ENCODE measurements around the gene ABR. TPM values are rescaled to one million over a fixed set of nuclear protein-coding genes. Genes with fewer than 3 reads are reported as not detected.

The ABR gene
- total RNA-seq, 5 donors from 2014 or later (not counting 1 experiment from before 2014, with no cell fraction given) = 89.4 to 165 (median 125) TPM

DNA sequence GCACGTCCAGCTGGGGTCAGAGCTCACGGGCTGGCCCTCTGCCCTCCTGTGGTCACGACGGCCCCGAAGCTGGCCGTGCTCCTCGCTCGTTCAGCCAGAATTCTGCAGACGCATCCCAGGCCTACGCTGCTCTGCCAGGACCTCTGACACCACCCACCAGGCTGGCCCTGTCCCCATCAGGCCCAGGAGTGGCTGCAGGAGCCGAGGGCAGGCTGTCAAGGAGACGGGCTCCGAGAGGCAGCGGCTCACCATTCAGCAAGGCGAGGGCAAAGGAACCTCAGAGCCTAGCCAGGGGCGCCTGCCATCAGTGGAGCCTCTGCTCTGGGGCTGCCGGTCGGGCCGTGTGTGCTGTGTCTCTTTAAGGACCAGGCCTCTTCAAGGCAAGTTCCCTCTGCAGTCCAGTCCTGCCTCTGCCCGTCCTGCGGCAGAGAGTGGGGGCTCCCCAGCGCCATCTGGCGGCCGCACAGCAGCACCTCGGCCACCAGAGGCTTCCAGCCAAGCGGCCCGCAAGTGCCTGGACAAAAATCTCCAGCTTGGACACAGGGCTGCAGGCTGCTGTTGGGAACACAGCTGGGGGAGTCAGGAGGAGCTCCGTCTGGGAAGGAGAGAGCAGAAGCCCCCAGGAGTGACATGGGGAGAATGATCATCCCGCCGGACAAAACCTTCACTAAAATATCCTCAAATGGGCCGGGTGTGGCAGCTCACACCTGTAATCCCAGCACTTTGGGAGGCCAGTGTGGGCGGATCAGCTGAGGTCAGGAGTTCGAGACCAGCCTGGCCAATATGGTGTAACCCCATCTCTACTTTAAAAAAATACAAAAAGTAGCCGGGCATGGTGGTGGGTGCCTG is 7.4 kb upstream of the ABR start:
- peak; percentile 87 to 93 (median 90) for ATAC-seq (replicated peaks in 1 of 4)
- Histone ChIP-seq H3K9me3 (no peaks in the 10 kb centered on the region), H3K27me3 (replicated peaks in 1 of 2; ENCODE audit: control insufficient read depth in 2 of 2, extremely low read depth in 1 of 2, insufficient read depth in 2 of 2, low read length in 1 of 2) (peaks cover 0 to 28% of the 10 kb centered on the region in 2 experiments), H3K36me3 (ENCODE audit: control insufficient read depth in 2 of 2, extremely low read depth in 1 of 2, insufficient read depth in 1 of 2, low read length in 1 of 2) (no peaks in the 10 kb centered on the region), H3K4me1 (ENCODE audit: control insufficient read depth in 1 of 2, extremely low read depth in 1 of 2, insufficient read depth in 2 of 2, low read length in 2 of 2) (peaks cover 0 to 19% of the 10 kb centered on the region in 2 experiments), H3K27ac (ENCODE audit: low read length) (no peak overlapping the region), H3K4me3 (ENCODE audit: control insufficient read depth in 1 of 2, extremely low read depth in 1 of 2, low read length in 1 of 2) (no peak overlapping the region)
- no peaks in the 10 kb centered on the region for H3K9me3 Mint-ChIP-seq
- H3K27me3 Mint-ChIP-seq = peaks cover 0 to 9% of the 10 kb centered on the region in 2 donors
- DNase-seq = peak; percentile 32 to 86 (median 63)
- POLR2A ChIA-PET = interaction anchor here in 1 of 2 donors (0.6 kb wide), 1 partner anchor 45 kb away, joined by 3 read pairs; no protein-coding TSS in a partner anchor
- no peak overlapping the region for H3K4me3 Mint-ChIP-seq
- H3K27ac Mint-ChIP-seq = no peak overlapping the region
- CTCF ChIA-PET = interaction anchor here (0.6 to 1.8 kb wide), 3 partner anchors 25 to 65 kb away, joined by 3 to 13 read pairs (median 5); no protein-coding TSS in a partner anchor
- WGBS (ENCODE audit: insufficient coverage) = 55% methylated on average over 29 of the region's 34 CpGs
- H3K36me3 Mint-ChIP-seq = no peaks in the 10 kb centered on the region
- H3K4me1 Mint-ChIP-seq = peaks cover 0 to 14% (median 11%) of the 10 kb centered on the region in 3 donors

DNA sequence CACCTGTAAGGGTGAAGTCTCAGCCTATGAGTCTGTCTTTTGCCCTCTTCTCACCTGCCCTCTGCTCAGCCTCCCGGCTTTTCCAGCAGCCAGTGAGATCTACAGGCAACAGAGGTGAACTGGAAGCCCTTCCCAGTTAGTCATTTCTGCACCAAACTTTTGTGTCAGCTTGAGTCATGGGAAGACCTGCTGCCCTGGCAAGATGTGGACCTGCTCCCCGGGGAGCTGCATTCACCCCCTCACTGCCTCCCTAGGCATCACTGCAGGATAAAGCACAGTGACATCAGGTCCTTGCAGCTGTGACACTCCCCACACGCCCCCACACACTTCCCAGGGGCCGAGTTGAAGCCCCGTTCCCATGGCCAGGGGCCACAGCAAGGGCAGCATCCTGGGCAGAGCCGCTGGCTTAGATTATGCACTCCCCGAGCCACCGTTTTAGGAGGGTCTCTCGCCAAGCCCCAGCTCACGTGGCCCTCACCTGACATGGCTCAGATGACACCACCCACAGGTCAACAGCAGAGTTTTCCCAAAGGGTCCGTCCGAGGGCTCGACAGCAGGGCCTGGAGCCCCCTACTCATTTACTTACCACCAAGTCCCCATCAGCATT is 6.5 kb upstream of the ABR start:
- H3K4me3 Mint-ChIP-seq = no peak overlapping the region
- Histone ChIP-seq H3K27me3 (replicated peaks in 1 of 2; ENCODE audit: control insufficient read depth in 2 of 2, extremely low read depth in 1 of 2, insufficient read depth in 2 of 2, low read length in 1 of 2) (peaks cover 0 to 28% of the 10 kb centered on the region in 2 experiments), H3K36me3 (ENCODE audit: control insufficient read depth in 2 of 2, extremely low read depth in 1 of 2, insufficient read depth in 1 of 2, low read length in 1 of 2) (no peaks in the 10 kb centered on the region), H3K9me3 (no peaks in the 10 kb centered on the region), H3K4me3 (ENCODE audit: control insufficient read depth in 1 of 2, extremely low read depth in 1 of 2, low read length in 1 of 2) (no peak overlapping the region), H3K4me1 (ENCODE audit: control insufficient read depth in 1 of 2, extremely low read depth in 1 of 2, insufficient read depth in 2 of 2, low read length in 2 of 2) (peaks cover 0 to 19% of the 10 kb centered on the region in 2 experiments), H3K27ac (ENCODE audit: low read length) (no peak overlapping the region)
- DNase-seq (no peak), ATAC-seq (replicated peaks in 1 of 4) (no peak)
- no peaks in the 10 kb centered on the region for H3K9me3 Mint-ChIP-seq
- H3K27me3 Mint-ChIP-seq = peaks cover 0 to 9% of the 10 kb centered on the region in 2 donors
- WGBS (ENCODE audit: insufficient coverage) = 75% methylated on average over 12 of the region's 13 CpGs
- ChIA-PET POLR2A (interaction anchor here in 1 of 2 donors (0.5 to 0.6 kb wide), 2 partner anchors 46 to 54 kb away, joined by 3 to 4 read pairs; no protein-coding TSS in a partner anchor), CTCF (interaction anchor here (0.6 to 0.7 kb wide), 2 partner anchors 26 to 82 kb away, joined by 3 to 5 read pairs; no protein-coding TSS in a partner anchor)
- H3K27ac Mint-ChIP-seq = no peak overlapping the region
- peaks cover 0 to 18% (median 14%) of the 10 kb centered on the region in 3 donors for H3K4me1 Mint-ChIP-seq
- H3K36me3 Mint-ChIP-seq = no peaks in the 10 kb centered on the region

DNA sequence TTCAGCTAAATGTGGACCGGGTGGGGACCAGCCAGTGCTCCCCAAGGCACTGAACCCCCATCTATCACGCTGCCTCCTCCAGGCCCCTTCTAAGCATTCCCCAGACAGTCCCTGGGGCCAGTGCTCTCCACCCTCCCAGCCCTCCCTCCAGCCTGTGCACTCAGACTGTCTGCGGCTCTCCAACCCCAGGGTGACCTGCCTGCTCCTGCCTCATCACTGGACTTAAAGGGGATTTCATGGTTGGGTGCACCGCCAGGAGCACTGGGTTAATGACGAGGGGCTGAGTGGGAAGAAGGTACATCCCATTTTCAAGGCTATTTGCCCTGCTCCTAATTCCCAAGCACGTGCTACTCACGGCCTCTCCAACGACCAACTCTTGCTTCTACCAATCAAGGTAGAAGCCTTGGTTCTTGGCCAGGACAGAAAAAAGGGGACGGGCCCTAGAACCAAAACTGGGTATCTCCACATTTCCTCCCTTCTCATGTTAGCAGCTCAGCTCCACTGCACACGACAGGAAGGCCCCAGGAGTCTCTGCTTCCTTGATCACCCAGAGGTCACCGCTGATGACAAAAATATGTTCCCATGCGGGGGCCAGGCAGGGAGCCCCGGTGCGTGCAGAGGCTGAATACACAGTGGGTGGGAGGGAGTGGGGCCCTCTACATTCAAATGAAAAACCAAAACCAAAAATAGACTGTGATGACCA is 3.5 kb upstream of the ABR start:
- no peak overlapping the region for H3K27ac Mint-ChIP-seq
- H3K4me1 Mint-ChIP-seq = peaks cover 0 to 26% (median 17%) of the 10 kb centered on the region in 3 donors
- H3K27ac ChIP-seq (ENCODE audit: low read length) = no peak overlapping the region
- peaks cover 0 to 39% of the 10 kb centered on the region in 2 experiments for H3K4me1 ChIP-seq (ENCODE audit: control insufficient read depth in 1 of 2, extremely low read depth in 1 of 2, insufficient read depth in 2 of 2, low read length in 2 of 2)
- no peak overlapping the region for H3K4me3 ChIP-seq (ENCODE audit: control insufficient read depth in 1 of 2, extremely low read depth in 1 of 2, low read length in 1 of 2)
- H3K36me3 Mint-ChIP-seq = no peaks in the 10 kb centered on the region
- no peaks in the 10 kb centered on the region for H3K9me3 ChIP-seq
- WGBS (ENCODE audit: insufficient coverage) = 47% methylated on average over 6 of the region's 14 CpGs
- no peak overlapping the region for H3K4me3 Mint-ChIP-seq
- peaks cover 0 to 3% of the 10 kb centered on the region in 2 donors for H3K27me3 Mint-ChIP-seq
- no peaks in the 10 kb centered on the region for H3K36me3 ChIP-seq (ENCODE audit: control insufficient read depth in 2 of 2, extremely low read depth in 1 of 2, insufficient read depth in 1 of 2, low read length in 1 of 2)
- POLR2A ChIA-PET = no interaction called here
- DNase-seq (no peak), ATAC-seq (replicated peaks in 1 of 4) (no peak)
- no peaks in the 10 kb centered on the region for H3K9me3 Mint-ChIP-seq
- CTCF ChIA-PET = interaction anchor here in 1 of 2 donors (0.5 kb wide), 1 partner anchor 15 kb away, joined by 3 read pairs; no protein-coding TSS in a partner anchor
- H3K27me3 ChIP-seq (replicated peaks in 1 of 2; ENCODE audit: control insufficient read depth in 2 of 2, extremely low read depth in 1 of 2, insufficient read depth in 2 of 2, low read length in 1 of 2) = peaks cover 0 to 31% of the 10 kb centered on the region in 2 experiments

DNA sequence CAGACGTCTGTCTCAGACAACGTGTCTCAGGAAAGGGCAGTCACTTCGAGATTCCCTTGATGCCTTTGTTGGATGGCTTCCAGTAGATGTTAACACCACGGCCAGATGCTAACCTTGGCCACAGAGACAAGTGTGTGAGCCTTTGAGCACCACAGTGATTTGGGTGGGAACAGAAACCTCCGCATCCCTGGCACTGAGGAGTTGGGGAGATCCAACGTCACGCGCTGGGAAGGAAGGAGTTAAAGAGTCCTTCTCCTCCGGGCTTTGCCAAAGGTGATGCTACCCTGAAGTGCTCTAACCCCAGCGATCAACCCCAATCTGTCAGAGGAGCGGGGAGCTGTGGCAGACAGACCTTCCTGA is 3.0 kb upstream of the ABR start:
- no peak for ATAC-seq (replicated peaks in 1 of 4)
- POLR2A ChIA-PET = no interaction called here
- Mint-ChIP-seq H3K36me3 (no peaks in the 10 kb centered on the region), H3K27ac (no peak overlapping the region), H3K4me1 (peaks cover 0 to 29% (median 18%) of the 10 kb centered on the region in 3 donors), H3K4me3 (no peak overlapping the region), H3K27me3 (peaks cover 0 to 3% of the 10 kb centered on the region in 2 donors), H3K9me3 (no peaks in the 10 kb centered on the region)
- H3K27me3 ChIP-seq (replicated peaks in 1 of 2; ENCODE audit: control insufficient read depth in 2 of 2, extremely low read depth in 1 of 2, insufficient read depth in 2 of 2, low read length in 1 of 2) = peaks cover 0 to 26% of the 10 kb centered on the region in 2 experiments
- DNase-seq = no peak
- peaks cover 0 to 40% of the 10 kb centered on the region in 2 experiments for H3K4me1 ChIP-seq (ENCODE audit: control insufficient read depth in 1 of 2, extremely low read depth in 1 of 2, insufficient read depth in 2 of 2, low read length in 2 of 2)
- WGBS (ENCODE audit: insufficient coverage) = 78% methylated on average over 10 of the region's 11 CpGs
- no peak overlapping the region for H3K27ac ChIP-seq (ENCODE audit: low read length)
- H3K36me3 ChIP-seq (ENCODE audit: control insufficient read depth in 2 of 2, extremely low read depth in 1 of 2, insufficient read depth in 1 of 2, low read length in 1 of 2) = no peaks in the 10 kb centered on the region
- H3K4me3 ChIP-seq (ENCODE audit: control insufficient read depth in 1 of 2, extremely low read depth in 1 of 2, low read length in 1 of 2) = no peak overlapping the region
- no peaks in the 10 kb centered on the region for H3K9me3 ChIP-seq
- CTCF ChIA-PET = interaction anchor here in 1 of 2 donors (0.5 kb wide), 1 partner anchor 15 kb away, joined by 3 read pairs; no protein-coding TSS in a partner anchor

DNA sequence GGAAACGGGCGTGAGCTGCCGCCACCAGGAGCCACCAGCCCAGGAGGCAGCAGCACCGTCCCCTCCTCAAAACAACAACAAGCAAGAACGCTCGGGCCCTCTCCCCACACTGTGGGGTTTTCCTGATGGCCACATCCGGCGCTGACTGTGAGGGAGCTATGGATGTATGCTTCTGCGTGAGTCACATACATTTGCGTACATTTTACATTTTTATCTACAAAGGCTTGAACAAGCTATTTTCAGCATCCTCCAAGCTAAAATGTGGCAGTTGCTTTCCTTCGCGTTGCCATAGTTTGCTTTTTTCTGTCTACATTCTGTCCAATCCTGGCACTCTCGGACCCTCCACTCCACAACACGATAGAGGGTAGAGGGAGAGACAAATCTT is 2.0 kb upstream of the ABR start:
- Histone ChIP-seq H3K27me3 (replicated peaks in 1 of 2; ENCODE audit: control insufficient read depth in 2 of 2, extremely low read depth in 1 of 2, insufficient read depth in 2 of 2, low read length in 1 of 2) (peaks cover 0 to 19% of the 10 kb centered on the region in 2 experiments), H3K27ac (ENCODE audit: low read length) (no peak overlapping the region), H3K4me1 (ENCODE audit: control insufficient read depth in 1 of 2, extremely low read depth in 1 of 2, insufficient read depth in 2 of 2, low read length in 2 of 2) (peaks cover 0 to 32% of the 10 kb centered on the region in 2 experiments), H3K9me3 (no peaks in the 10 kb centered on the region), H3K4me3 (ENCODE audit: control insufficient read depth in 1 of 2, extremely low read depth in 1 of 2, low read length in 1 of 2) (no peak overlapping the region), H3K36me3 (ENCODE audit: control insufficient read depth in 2 of 2, extremely low read depth in 1 of 2, insufficient read depth in 1 of 2, low read length in 1 of 2) (no peaks in the 10 kb centered on the region)
- Mint-ChIP-seq H3K4me1 (peaks cover 0 to 28% (median 19%) of the 10 kb centered on the region in 3 donors), H3K9me3 (no peaks in the 10 kb centered on the region), H3K36me3 (no peaks in the 10 kb centered on the region), H3K27me3 (no peaks in the 10 kb centered on the region), H3K4me3 (no peak overlapping the region), H3K27ac (no peak overlapping the region)
- DNase-seq (no peak), ATAC-seq (replicated peaks in 1 of 4) (no peak)
- POLR2A ChIA-PET = no interaction called here
- CTCF ChIA-PET = interaction anchor here in 1 of 2 donors (0.7 kb wide), 1 partner anchor 9 kb away, joined by 3 read pairs; no protein-coding TSS in a partner anchor
- WGBS (ENCODE audit: insufficient coverage) = 92% methylated on average over 2 of the region's 14 CpGs
